Right renal pelvis (tissue), 4 donors: ENCODE measurements around the gene UBE2U. TPM values are rescaled to one million over a fixed set of nuclear protein-coding genes. Genes with fewer than 3 reads are reported as not detected.
"Not testable (repeated sequence)": the region's sequence is repeated elsewhere in the genome, so short reads cannot be mapped to it uniquely, and the experiment has no call there.

Experiments
- DNase-seq, 4 donors: peaks; one replicate each; pipeline ENCODE4 v3.0.0-alpha.2; 2013; ENCODE audit warnings: low read depth in 4 of 4, low spot score in 3 of 4, missing footprints in 1 of 4
- polyA plus RNA-seq, 4 donors: library from polyadenylated mRNA; unstranded; fragments of 120-200 nt; gene quantifications; one replicate each; pipeline ENCODE4 v1.2.1, GENCODE V29; 2013; ENCODE audit not compliant: insufficient read length in 4 of 4

Gene UBE2U
- polyA plus RNA-seq, 4 donors = not detected

GRCh38 chr1:64187646-64188045 lies 15.8 kb upstream of the UBE2U start:
- no peak for DNase-seq

GRCh38 chr1:64192290-64192689 lies 11.1 kb upstream of the UBE2U start:
- no peak for DNase-seq

GRCh38 chr1:64194168-64195080 lies 9.0 kb upstream of the UBE2U start:
- no peak for DNase-seq

GRCh38 chr1:64195081-64195395 lies 8.4 kb upstream of the UBE2U start:
- no peak for DNase-seq

GRCh38 chr1:64196074-64196870 lies 7.2 kb upstream of the UBE2U start:
- no peak for DNase-seq

GRCh38 chr1:64197076-64197475 lies 6.3 kb upstream of the UBE2U start:
- no peak for DNase-seq

- DNase-seq = no peak
Measured at GRCh38 chr1:64199154-64199553, 4.3 kb upstream of the UBE2U start.

GRCh38 chr1:64200064-64200463 lies 3.4 kb upstream of the UBE2U start:
- no peak for DNase-seq

GRCh38 chr1:64209221-64209620 lies 5.8 kb downstream of the UBE2U start:
- no peak for DNase-seq

- no peak for DNase-seq
Measured at GRCh38 chr1:64212031-64212430, 8.6 kb downstream of the UBE2U start.

- DNase-seq = peak in 2 of 4 donors; percentile 39 to 47
Measured at GRCh38 chr1:64215576-64215975, 12.2 kb downstream of the UBE2U start.

GRCh38 chr1:64220241-64220640 lies 16.8 kb downstream of the UBE2U start:
- no peak for DNase-seq

- DNase-seq = no peak
Measured at GRCh38 chr1:64223329-64224151, 20.1 kb downstream of the UBE2U start.

- not testable (repeated sequence) for DNase-seq
Measured at GRCh38 chr1:64224236-64224635, 20.8 kb downstream of the UBE2U start.

- DNase-seq = no peak
Measured at GRCh38 chr1:64228167-64228957, 24.9 kb downstream of the UBE2U start.

- DNase-seq = no peak
Measured at GRCh38 chr1:64229307-64229706, 25.9 kb downstream of the UBE2U start.

- no peak for DNase-seq
Measured at GRCh38 chr1:64231153-64231552, 27.7 kb downstream of the UBE2U start.

GRCh38 chr1:64231654-64232053 lies 28.2 kb downstream of the UBE2U start:
- DNase-seq = no peak

- DNase-seq = no peak
Measured at GRCh38 chr1:64234714-64235113, 31.3 kb downstream of the UBE2U start.

GRCh38 chr1:64235181-64235580 lies 31.8 kb downstream of the UBE2U start:
- no peak for DNase-seq
